NB4 (cell line): ENCODE measurements around the gene PCDHGA11.
A peak's percentile ranks its signal among the peaks of the same experiment; 100 is the strongest.

Experiments
- DNase-seq: peaks from one replicate; pipeline ENCODE4 v3.0.0; 2010; ENCODE audit warnings: low read depth
- H3K4me3 ChIP-seq: one replicate; pipeline ENCODE4 v1.5.1; 2011; ENCODE audit warnings: mild to moderate bottlenecking, low read depth, low read length, moderate library complexity
- CTCF ChIP-seq: IDR thresholded peaks from one replicate; pipeline ENCODE4 v1.5.1; 2012; ENCODE audit warnings: low read depth, low read length
- MAX ChIP-seq: IDR thresholded peaks from 2 replicates; pipeline ENCODE4 v1.6.1; 2011; ENCODE audit warnings: low read depth, low read length
- MYC ChIP-seq: IDR thresholded peaks from 2 replicates; pipeline ENCODE4 v1.6.1; 2011; ENCODE audit warnings: low read depth, low read length
- POLR2A ChIP-seq: IDR thresholded peaks from 2 replicates; pipeline ENCODE4 v1.6.1; 2011; ENCODE audit warnings: mild to moderate bottlenecking; ENCODE audit not compliant: insufficient read length; ENCODE audit errors: extremely low read depth

The PCDHGA11 gene

GRCh38 chr5:141417494-141418172 is 3.2 kb upstream of the PCDHGA11 start, which contains the start of gene PCDHGB7:
Gene PCDHGB7, plus strand, starts transcription at chr5:141417677. Its CDS starts 183 bp downstream, at chr5:141417860.
- H3K4me3 ChIP-seq = peak within 1 kb of the TSS; percentile 11
- DNase-seq = peak; percentile 81
- TF ChIP-seq CTCF = peak; percentile 82

GRCh38 chr5:141419074-141419880 is 1.6 kb upstream of the PCDHGA11 start:
- H3K4me3 ChIP-seq = no peak overlapping the region
- DNase-seq = no peak
- no peak for TF ChIP-seq MAX
- no peak for TF ChIP-seq CTCF
- TF ChIP-seq POLR2A = no peak
- no peak for TF ChIP-seq MYC

GRCh38 chr5:141421489-141421855 is 621 bp downstream of the PCDHGA11 start:
- DNase-seq = no peak
- no peak for TF ChIP-seq MYC
- no peak for TF ChIP-seq MAX
- no peak for TF ChIP-seq CTCF
- no peak for TF ChIP-seq POLR2A
- H3K4me3 ChIP-seq = peak overlapping the region; percentile 61

GRCh38 chr5:141422742-141423291 is 2.0 kb downstream of the PCDHGA11 start:
- H3K4me3 ChIP-seq = no peak overlapping the region
- no peak for TF ChIP-seq CTCF
- no peak for DNase-seq

GRCh38 chr5:141427783-141428426 is 7.1 kb downstream of the PCDHGA11 start:
- DNase-seq = no peak
- TF ChIP-seq CTCF (no peak), POLR2A (no peak), MAX (no peak), MYC (no peak)

More at GRCh38 chr5:141427783-141428426, 7.1 kb downstream of the PCDHGA11 start:
- no peak overlapping the region for H3K4me3 ChIP-seq
